ENCODE measurements around the gene MALSU1.

The MALSU1 gene

GRCh38 chr7:23336086-23336485 is 36.9 kb downstream of the MALSU1 start:
- no peaks in the 10 kb centered on the region for H3K4me1 ChIP-seq (ENCODE audit: control insufficient read depth, insufficient read depth, low read length)
- no peak overlapping the region for H3K27ac ChIP-seq (ENCODE audit: low read depth, low read length)
- H3K9ac ChIP-seq (ENCODE audit: low read depth, low read length) = no peak overlapping the region
- no peaks in the 10 kb centered on the region for H3K27me3 ChIP-seq (ENCODE audit: control insufficient read depth, insufficient read depth, low read length)
- peaks cover 98% of the 10 kb centered on the region for H3K36me3 ChIP-seq (ENCODE audit: control insufficient read depth, insufficient read depth, low read length)
- H3K9me3 ChIP-seq (ENCODE audit: control insufficient read depth, insufficient read depth, low read length) = no peaks in the 10 kb centered on the region
- no peak overlapping the region for H3K4me3 ChIP-seq (ENCODE audit: low read depth, low read length)

- H3K4me1 ChIP-seq (ENCODE audit: control insufficient read depth, insufficient read depth, low read length) = no peaks in the 10 kb centered on the region
- H3K36me3 ChIP-seq (ENCODE audit: control insufficient read depth, insufficient read depth, low read length) = peaks cover 100% of the 10 kb centered on the region
- no peak overlapping the region for H3K4me3 ChIP-seq (ENCODE audit: low read depth, low read length)
- H3K27ac ChIP-seq (ENCODE audit: low read depth, low read length) = no peak overlapping the region
- no peaks in the 10 kb centered on the region for H3K9me3 ChIP-seq (ENCODE audit: control insufficient read depth, insufficient read depth, low read length)
- no peak overlapping the region for H3K9ac ChIP-seq (ENCODE audit: low read depth, low read length)
- H3K27me3 ChIP-seq (ENCODE audit: control insufficient read depth, insufficient read depth, low read length) = no peaks in the 10 kb centered on the region
Observed at GRCh38 chr7:23336799-23337283, 37.7 kb downstream of the MALSU1 start.

GRCh38 chr7:23337374-23337773 is 38.2 kb downstream of the MALSU1 start:
- Histone ChIP-seq H3K27ac (ENCODE audit: low read depth, low read length) (no peak overlapping the region), H3K4me1 (ENCODE audit: control insufficient read depth, insufficient read depth, low read length) (no peaks in the 10 kb centered on the region), H3K36me3 (ENCODE audit: control insufficient read depth, insufficient read depth, low read length) (peaks cover 100% of the 10 kb centered on the region), H3K4me3 (ENCODE audit: low read depth, low read length) (no peak overlapping the region), H3K9me3 (ENCODE audit: control insufficient read depth, insufficient read depth, low read length) (no peaks in the 10 kb centered on the region), H3K9ac (ENCODE audit: low read depth, low read length) (no peak overlapping the region), H3K27me3 (ENCODE audit: control insufficient read depth, insufficient read depth, low read length) (no peaks in the 10 kb centered on the region)

GRCh38 chr7:23338439-23338838 is 39.3 kb downstream of the MALSU1 start:
- Histone ChIP-seq H3K4me1 (ENCODE audit: control insufficient read depth, insufficient read depth, low read length) (no peaks in the 10 kb centered on the region), H3K4me3 (ENCODE audit: low read depth, low read length) (no peak overlapping the region), H3K27ac (ENCODE audit: low read depth, low read length) (no peak overlapping the region), H3K27me3 (ENCODE audit: control insufficient read depth, insufficient read depth, low read length) (no peaks in the 10 kb centered on the region), H3K9me3 (ENCODE audit: control insufficient read depth, insufficient read depth, low read length) (no peaks in the 10 kb centered on the region), H3K9ac (ENCODE audit: low read depth, low read length) (no peak overlapping the region), H3K36me3 (ENCODE audit: control insufficient read depth, insufficient read depth, low read length) (peaks cover 100% of the 10 kb centered on the region)

- no peak overlapping the region for H3K27ac ChIP-seq (ENCODE audit: low read depth, low read length)
- no peaks in the 10 kb centered on the region for H3K27me3 ChIP-seq (ENCODE audit: control insufficient read depth, insufficient read depth, low read length)
- H3K36me3 ChIP-seq (ENCODE audit: control insufficient read depth, insufficient read depth, low read length) = peaks cover 100% of the 10 kb centered on the region
- no peak overlapping the region for H3K9ac ChIP-seq (ENCODE audit: low read depth, low read length)
- H3K4me3 ChIP-seq (ENCODE audit: low read depth, low read length) = no peak overlapping the region
- H3K9me3 ChIP-seq (ENCODE audit: control insufficient read depth, insufficient read depth, low read length) = no peaks in the 10 kb centered on the region
- H3K4me1 ChIP-seq (ENCODE audit: control insufficient read depth, insufficient read depth, low read length) = no peaks in the 10 kb centered on the region
Observed at GRCh38 chr7:23338863-23339262, 39.7 kb downstream of the MALSU1 start.

GRCh38 chr7:23341846-23342598 is 42.9 kb downstream of the MALSU1 start:
- no peak overlapping the region for H3K27ac ChIP-seq (ENCODE audit: low read depth, low read length)
- no peaks in the 10 kb centered on the region for H3K27me3 ChIP-seq (ENCODE audit: control insufficient read depth, insufficient read depth, low read length)
- H3K36me3 ChIP-seq (ENCODE audit: control insufficient read depth, insufficient read depth, low read length) = peaks cover 99% of the 10 kb centered on the region
- no peak overlapping the region for H3K9ac ChIP-seq (ENCODE audit: low read depth, low read length)
- H3K4me1 ChIP-seq (ENCODE audit: control insufficient read depth, insufficient read depth, low read length) = no peaks in the 10 kb centered on the region
- no peaks in the 10 kb centered on the region for H3K9me3 ChIP-seq (ENCODE audit: control insufficient read depth, insufficient read depth, low read length)
- H3K4me3 ChIP-seq (ENCODE audit: low read depth, low read length) = no peak overlapping the region

GRCh38 chr7:23343102-23343501 is 44.0 kb downstream of the MALSU1 start:
- H3K27ac ChIP-seq (ENCODE audit: low read depth, low read length) = no peak overlapping the region

GRCh38 chr7:23343806-23344475 is 44.8 kb downstream of the MALSU1 start:
- H3K36me3 ChIP-seq (ENCODE audit: control insufficient read depth, insufficient read depth, low read length) = peaks cover 99% of the 10 kb centered on the region
- H3K27ac ChIP-seq (ENCODE audit: low read depth, low read length) = no peak overlapping the region
- no peaks in the 10 kb centered on the region for H3K27me3 ChIP-seq (ENCODE audit: control insufficient read depth, insufficient read depth, low read length)
- no peak overlapping the region for H3K9ac ChIP-seq (ENCODE audit: low read depth, low read length)
- no peaks in the 10 kb centered on the region for H3K9me3 ChIP-seq (ENCODE audit: control insufficient read depth, insufficient read depth, low read length)
- no peak overlapping the region for H3K4me3 ChIP-seq (ENCODE audit: low read depth, low read length)
- no peaks in the 10 kb centered on the region for H3K4me1 ChIP-seq (ENCODE audit: control insufficient read depth, insufficient read depth, low read length)

More at GRCh38 chr7:23343102-23343501, 44.0 kb downstream of the MALSU1 start:
- no peaks in the 10 kb centered on the region for H3K4me1 ChIP-seq (ENCODE audit: control insufficient read depth, insufficient read depth, low read length)
- H3K36me3 ChIP-seq (ENCODE audit: control insufficient read depth, insufficient read depth, low read length) = peaks cover 99% of the 10 kb centered on the region
- no peak overlapping the region for H3K9ac ChIP-seq (ENCODE audit: low read depth, low read length)
- no peak overlapping the region for H3K4me3 ChIP-seq (ENCODE audit: low read depth, low read length)
- H3K27me3 ChIP-seq (ENCODE audit: control insufficient read depth, insufficient read depth, low read length) = no peaks in the 10 kb centered on the region
- no peaks in the 10 kb centered on the region for H3K9me3 ChIP-seq (ENCODE audit: control insufficient read depth, insufficient read depth, low read length)

- H3K36me3 ChIP-seq (ENCODE audit: control insufficient read depth, insufficient read depth, low read length) = peaks cover 98% of the 10 kb centered on the region
- H3K4me3 ChIP-seq (ENCODE audit: low read depth, low read length) = no peak overlapping the region
- H3K9me3 ChIP-seq (ENCODE audit: control insufficient read depth, insufficient read depth, low read length) = no peaks in the 10 kb centered on the region
- H3K9ac ChIP-seq (ENCODE audit: low read depth, low read length) = no peak overlapping the region
- H3K4me1 ChIP-seq (ENCODE audit: control insufficient read depth, insufficient read depth, low read length) = peaks cover 11% of the 10 kb centered on the region
- H3K27ac ChIP-seq (ENCODE audit: low read depth, low read length) = no peak overlapping the region
- no peaks in the 10 kb centered on the region for H3K27me3 ChIP-seq (ENCODE audit: control insufficient read depth, insufficient read depth, low read length)
Observed at GRCh38 chr7:23345601-23346000, 46.5 kb downstream of the MALSU1 start.

- Histone ChIP-seq H3K4me3 (ENCODE audit: low read depth, low read length) (no peak overlapping the region), H3K27ac (ENCODE audit: low read depth, low read length) (no peak overlapping the region), H3K27me3 (ENCODE audit: control insufficient read depth, insufficient read depth, low read length) (no peaks in the 10 kb centered on the region), H3K36me3 (ENCODE audit: control insufficient read depth, insufficient read depth, low read length) (peaks cover 98% of the 10 kb centered on the region), H3K9me3 (ENCODE audit: control insufficient read depth, insufficient read depth, low read length) (no peaks in the 10 kb centered on the region), H3K9ac (ENCODE audit: low read depth, low read length) (no peak overlapping the region), H3K4me1 (ENCODE audit: control insufficient read depth, insufficient read depth, low read length) (peaks cover 13% of the 10 kb centered on the region)
Observed at GRCh38 chr7:23346316-23346715, 47.2 kb downstream of the MALSU1 start.

- H3K36me3 ChIP-seq (ENCODE audit: control insufficient read depth, insufficient read depth, low read length) = peaks cover 91% of the 10 kb centered on the region
Observed at GRCh38 chr7:23347033-23347681, 48.0 kb downstream of the MALSU1 start.

More at GRCh38 chr7:23347033-23347681, 48.0 kb downstream of the MALSU1 start:
- Histone ChIP-seq H3K4me3 (ENCODE audit: low read depth, low read length) (no peak overlapping the region), H3K4me1 (ENCODE audit: control insufficient read depth, insufficient read depth, low read length) (peaks cover 13% of the 10 kb centered on the region), H3K27ac (ENCODE audit: low read depth, low read length) (no peak overlapping the region), H3K9ac (ENCODE audit: low read depth, low read length) (no peak overlapping the region), H3K9me3 (ENCODE audit: control insufficient read depth, insufficient read depth, low read length) (no peaks in the 10 kb centered on the region), H3K27me3 (ENCODE audit: control insufficient read depth, insufficient read depth, low read length) (no peaks in the 10 kb centered on the region)

All from HUES48 (cell line).